Right renal cortex interstitium (tissue), 3 donors: ENCODE measurements around the gene PCGF6. TPM values are rescaled to one million over a fixed set of nuclear protein-coding genes. Genes with fewer than 3 reads are reported as not detected.
"Not testable (repeated sequence)": the region's sequence is repeated elsewhere in the genome, so short reads cannot be mapped to it uniquely, and the experiment has no call there.

Experiments
- DNase-seq, 3 donors: peaks; one replicate each; pipeline ENCODE4 v3.0.0-alpha.2; 2013; ENCODE audit warnings: low read depth in 3 of 3, low spot score in 2 of 3
- polyA plus RNA-seq, 3 donors: library from polyadenylated mRNA; unstranded; fragments of 120-200 nt; gene quantifications; one replicate each; pipeline ENCODE4 v1.2.1, GENCODE V29; 2013; ENCODE audit not compliant: insufficient read length in 3 of 3

The PCGF6 gene
- polyA plus RNA-seq, result 10 to 100 TPM; 14.2 to 16.4 (median 14.6) TPM

- peak in 2 of 3 donors; percentile 67 to 75 for DNase-seq
These were observed at the start of gene PCGF6 for GRCh38 chr10:103350517-103351260. PCGF6 (minus strand) TSS chr10:103351140; CDS start chr10:103351066, 74 bp downstream.

GRCh38 chr10:103397191-103397825 is 46.4 kb upstream of the PCGF6 start:
- DNase-seq, result no peak

- no peak for DNase-seq
These were observed 45.8 kb upstream of the PCGF6 start for GRCh38 chr10:103396789-103397087.

GRCh38 chr10:103396067-103396788 is 45.3 kb upstream of the PCGF6 start, which contains the start of the genes ATP5MK and PDCD11:
ATP5MK (minus strand) TSS chr10:103396475; CDS start chr10:103392457, 4,018 bp downstream.
PDCD11 (plus strand) TSS chr10:103396626; CDS start chr10:103398427, 1,801 bp downstream.
- DNase-seq, result peak; percentile 94 to 97 (median 95)

GRCh38 chr10:103395754-103396066 is 44.8 kb upstream of the PCGF6 start:
- DNase-seq, result peak in 2 of 3 donors; percentile 8

- no peak for DNase-seq
These were observed 43.2 kb upstream of the PCGF6 start for GRCh38 chr10:103394180-103394579.

GRCh38 chr10:103382769-103383168 is 31.8 kb upstream of the PCGF6 start:
- DNase-seq, result no peak

- no peak for DNase-seq
These were observed 23.3 kb upstream of the PCGF6 start for GRCh38 chr10:103374263-103374662.

GRCh38 chr10:103373544-103373943 is 22.6 kb upstream of the PCGF6 start:
- no peak for DNase-seq

- DNase-seq, result peak; percentile 89 to 95 (median 90)
These were observed 17.0 kb upstream of the PCGF6 start, which contains the start of gene TAF5 for GRCh38 chr10:103367782-103368518. TAF5 (plus strand) TSS chr10:103367976; CDS start chr10:103367990, 14 bp downstream.

GRCh38 chr10:103367379-103367781 is 16.4 kb upstream of the PCGF6 start:
- DNase-seq, result no peak

- DNase-seq, result not testable (repeated sequence)
These were observed 9.9 kb upstream of the PCGF6 start for GRCh38 chr10:103360791-103361190.

- DNase-seq, result not testable (repeated sequence)
These were observed 8.6 kb upstream of the PCGF6 start for GRCh38 chr10:103359493-103359892.

GRCh38 chr10:103355906-103356599 is 5.1 kb upstream of the PCGF6 start:
- DNase-seq, result no peak

GRCh38 chr10:103354567-103354966 is 3.6 kb upstream of the PCGF6 start:
- not testable (repeated sequence) for DNase-seq

GRCh38 chr10:103353281-103353680 is 2.3 kb upstream of the PCGF6 start:
- no peak for DNase-seq

GRCh38 chr10:103350175-103350516 is 794 bp downstream of the PCGF6 start:
- DNase-seq, result no peak

- DNase-seq, result no peak
These were observed 14.6 kb downstream of the PCGF6 start for GRCh38 chr10:103336370-103336769.

- no peak for DNase-seq
These were observed 16.4 kb downstream of the PCGF6 start for GRCh38 chr10:103334567-103334966.

GRCh38 chr10:103333934-103334520 is 16.9 kb downstream of the PCGF6 start:
- DNase-seq, result no peak
